ENCODE data around the gene DCPS.

DCPS gene

GRCh38 chr11:126328938-126329643, 25.2 kb downstream of the DCPS start:
- DNase-seq = no peak

- peak; percentile 25 to 38 for DNase-seq
Measured at GRCh38 chr11:126329644-126330211, 25.9 kb downstream of the DCPS start.

- no peak for DNase-seq
Measured at GRCh38 chr11:126331286-126331685, 27.4 kb downstream of the DCPS start.

- DNase-seq = no peak
Measured at GRCh38 chr11:126332221-126332711, 28.4 kb downstream of the DCPS start.

- no peak for DNase-seq
Measured at GRCh38 chr11:126333142-126333541, 29.3 kb downstream of the DCPS start.

GRCh38 chr11:126334659-126335462, 31.0 kb downstream of the DCPS start:
- DNase-seq = no peak

GRCh38 chr11:126335463-126335760, 31.6 kb downstream of the DCPS start:
- DNase-seq = no peak

GRCh38 chr11:126336138-126336541, 32.3 kb downstream of the DCPS start:
- DNase-seq = no peak

- no peak for DNase-seq
Measured at GRCh38 chr11:126336671-126337101, 32.8 kb downstream of the DCPS start.

- no peak for DNase-seq
Measured at GRCh38 chr11:126337126-126337473, 33.2 kb downstream of the DCPS start.

GRCh38 chr11:126337474-126338241, 33.8 kb downstream of the DCPS start:
- no peak for DNase-seq

GRCh38 chr11:126338346-126339055, 34.6 kb downstream of the DCPS start:
- DNase-seq = no peak

GRCh38 chr11:126339073-126339862, 35.4 kb downstream of the DCPS start:
- DNase-seq = no peak

GRCh38 chr11:126339863-126340434, 36.1 kb downstream of the DCPS start:
- DNase-seq = no peak

GRCh38 chr11:126340960-126341606, 37.2 kb downstream of the DCPS start:
- DNase-seq = no peak

- DNase-seq = no peak
Measured at GRCh38 chr11:126341760-126342161, 37.9 kb downstream of the DCPS start.

- no peak for DNase-seq
Measured at GRCh38 chr11:126343051-126343450, 39.2 kb downstream of the DCPS start.

GRCh38 chr11:126344141-126345080, 40.6 kb downstream of the DCPS start:
- no peak for DNase-seq

GRCh38 chr11:126345283-126345682, 41.4 kb downstream of the DCPS start:
- no peak for DNase-seq
